Small intestine (tissue), 7 donors: ENCODE results near the gene FGF2. TPM values are rescaled to one million over a fixed set of nuclear protein-coding genes. Genes with fewer than 3 reads are reported as not detected.

Experiments
- DNase-seq, 2 donors: peaks; one replicate each; pipeline versions ENCODE4 v3.0.0 to v3.0.0-alpha.2; 2013
- FAIRE-seq: peaks from 2 replicates; lab custom pipeline; 2012; peaks lifted over from hg19 to GRCh38; lab: Jason Lieb, UNC
- H3K27ac ChIP-seq, 3 donors: one replicate each; pipeline ENCODE4 v1.5.1; 2013; ENCODE audit warnings: low read length in 2 of 3, mild to moderate bottlenecking in 2 of 3, control low read depth in 1 of 3, inconsistent platforms in 1 of 3, low read depth in 1 of 3, moderate library complexity in 1 of 3
- H3K27me3 ChIP-seq, 3 donors: one replicate each; pipeline ENCODE4 v1.6.1; 2013; ENCODE audit warnings: low read length in 3 of 3, inconsistent platforms in 1 of 3; ENCODE audit not compliant: control insufficient read depth in 3 of 3, insufficient read depth in 3 of 3
- H3K36me3 ChIP-seq, 3 donors: one replicate each; pipeline ENCODE4 v1.6.1; 2013; ENCODE audit warnings: low read length in 3 of 3, inconsistent platforms in 1 of 3, low read depth in 1 of 3, mild to moderate bottlenecking in 1 of 3, moderate library complexity in 1 of 3; ENCODE audit not compliant: control insufficient read depth in 3 of 3, insufficient read depth in 2 of 3
- H3K4me1 ChIP-seq, 3 donors: one replicate each; pipeline ENCODE4 v1.6.1; 2013; ENCODE audit warnings: low read length in 2 of 3, inconsistent platforms in 1 of 3, low read depth in 1 of 3, mild to moderate bottlenecking in 1 of 3, moderate library complexity in 1 of 3; ENCODE audit not compliant: control insufficient read depth in 3 of 3, insufficient read depth in 2 of 3
- H3K4me3 ChIP-seq, 3 donors: one replicate each; pipeline ENCODE4 v1.5.1; 2013; ENCODE audit warnings: low read length in 3 of 3, control low read depth in 1 of 3, inconsistent platforms in 1 of 3, low read depth in 1 of 3, mild to moderate bottlenecking in 1 of 3, moderate library complexity in 1 of 3
- H3K9me3 ChIP-seq, 2 donors: one replicate each; pipeline ENCODE4 v1.6.1; 2013; ENCODE audit warnings: low read depth in 1 of 2, low read length in 1 of 2; ENCODE audit not compliant: control insufficient read depth in 2 of 2, insufficient read depth in 1 of 2
- WGBS, 3 donors: extraction: QIAGEN DNeasy Blood & Tissue Kit; methylation state at CpG; one replicate each; pipeline ENCODE4 v1.1.7; 2013; 5-methylcytosine and 5-hydroxymethylcytosine counted together
- polyA plus RNA-seq, 4 donors: library from polyadenylated mRNA; stranded (reverse) in 3 of 4; unstranded in 1 of 4; fragments of 200-250 nt in 3 of 4; fragments of 120-200 nt in 1 of 4; gene quantifications; one replicate each; pipeline versions ENCODE4 v1.2.1 to v1.2.3, GENCODE V29; 2013
- donor health status: healthy with polysubstance abuse.
- donor health status: control.
- donor health status: control.
- donor health status: Bipolar disorder and iron deficiency.
- donor health status: healthy.

The FGF2 gene
- polyA plus RNA-seq, 4 donors: 0.22 to 2.6 (median 1.0) TPM

DNA sequence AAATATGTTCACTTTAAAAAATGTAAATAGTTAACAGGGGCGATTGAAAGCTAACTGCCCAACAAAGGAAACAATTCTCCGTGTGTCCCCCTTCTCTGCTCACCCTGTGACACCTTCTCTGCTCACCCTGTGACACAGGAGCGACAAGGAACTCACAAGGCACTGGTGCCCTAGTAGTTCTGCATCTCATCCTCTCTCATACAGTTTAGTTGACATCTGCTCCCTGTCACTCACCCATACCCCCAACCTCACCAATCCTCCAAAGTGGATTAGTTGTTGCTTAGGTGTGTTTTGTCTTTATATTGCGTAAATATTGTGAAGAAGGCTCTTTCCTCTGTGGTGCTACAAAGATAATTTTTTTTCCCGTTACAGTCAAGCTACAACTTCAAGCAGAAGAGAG is 49.3 kb downstream of the FGF2 start:
- no peak for FAIRE-seq
- WGBS, 3 donors: 74 to 83% (median 80%) methylated on average over 5 of the region's 5 CpGs
- H3K27ac ChIP-seq: no peak overlapping the region

DNA sequence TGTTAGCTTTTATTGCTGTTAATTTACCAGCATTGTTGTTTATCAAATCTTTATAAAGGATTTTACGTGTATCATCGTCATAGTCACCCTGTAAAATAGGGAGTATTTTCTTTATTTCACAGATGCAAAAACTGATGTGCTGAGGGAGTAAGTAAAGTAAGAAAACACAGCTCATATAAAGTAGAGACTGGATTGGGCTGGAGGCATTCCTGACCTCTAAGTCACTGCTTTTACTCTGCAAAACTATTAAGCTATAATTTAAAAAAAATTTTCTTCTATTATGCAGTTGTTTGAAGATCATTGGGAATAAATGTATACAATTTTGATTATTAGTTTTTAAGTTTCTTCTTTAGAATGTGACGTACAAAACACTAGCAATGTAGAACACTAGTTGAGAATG is 49.8 kb downstream of the FGF2 start:
- Histone ChIP-seq H3K4me3 (no peak overlapping the region), H3K9me3 (peaks cover 0 to 14% of the 10 kb centered on the region in 2 donors), H3K27me3 (no peaks in the 10 kb centered on the region), H3K27ac (no peak overlapping the region), H3K36me3 (no peaks in the 10 kb centered on the region), H3K4me1 (no peaks in the 10 kb centered on the region)
- WGBS, 3 donors: 64 to 82% (median 76%) methylated on average over 3 of the region's 3 CpGs
- DNase-seq (no peak), FAIRE-seq (no peak)

More for the DNA sequence above, 49.3 kb downstream of the FGF2 start:
- no peaks in the 10 kb centered on the region for H3K36me3 ChIP-seq
- H3K4me1 ChIP-seq: no peaks in the 10 kb centered on the region
- no peak overlapping the region for H3K4me3 ChIP-seq
- H3K9me3 ChIP-seq: peaks cover 0 to 12% of the 10 kb centered on the region in 2 donors
- no peaks in the 10 kb centered on the region for H3K27me3 ChIP-seq
- no peak for DNase-seq

DNA sequence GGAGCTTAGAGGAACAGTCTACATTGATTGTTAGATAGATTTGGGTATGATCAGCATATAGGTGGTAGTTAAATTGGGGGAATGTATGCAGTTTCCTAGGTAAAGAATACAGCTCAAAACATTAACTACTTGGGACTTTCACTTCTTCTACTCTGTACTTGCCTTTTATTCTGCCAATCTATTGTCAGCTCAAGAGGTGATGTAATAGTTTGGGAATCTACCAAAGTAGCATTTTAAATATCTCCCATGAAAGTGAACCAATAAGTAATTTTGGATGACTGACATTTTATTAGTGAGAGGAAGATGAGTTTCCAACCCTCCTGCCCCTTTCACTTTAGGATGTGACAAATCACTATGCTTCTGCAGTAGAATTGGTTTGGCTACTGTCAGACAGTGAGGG is 52.4 kb downstream of the FGF2 start:
- DNase-seq (no peak), FAIRE-seq (no peak)
- no peaks in the 10 kb centered on the region for H3K36me3 ChIP-seq
- no peaks in the 10 kb centered on the region for H3K27me3 ChIP-seq
- H3K4me1 ChIP-seq: no peaks in the 10 kb centered on the region
- no peak overlapping the region for H3K27ac ChIP-seq
- no peak overlapping the region for H3K4me3 ChIP-seq
- H3K9me3 ChIP-seq: peaks cover 0 to 13% of the 10 kb centered on the region in 2 donors

DNA sequence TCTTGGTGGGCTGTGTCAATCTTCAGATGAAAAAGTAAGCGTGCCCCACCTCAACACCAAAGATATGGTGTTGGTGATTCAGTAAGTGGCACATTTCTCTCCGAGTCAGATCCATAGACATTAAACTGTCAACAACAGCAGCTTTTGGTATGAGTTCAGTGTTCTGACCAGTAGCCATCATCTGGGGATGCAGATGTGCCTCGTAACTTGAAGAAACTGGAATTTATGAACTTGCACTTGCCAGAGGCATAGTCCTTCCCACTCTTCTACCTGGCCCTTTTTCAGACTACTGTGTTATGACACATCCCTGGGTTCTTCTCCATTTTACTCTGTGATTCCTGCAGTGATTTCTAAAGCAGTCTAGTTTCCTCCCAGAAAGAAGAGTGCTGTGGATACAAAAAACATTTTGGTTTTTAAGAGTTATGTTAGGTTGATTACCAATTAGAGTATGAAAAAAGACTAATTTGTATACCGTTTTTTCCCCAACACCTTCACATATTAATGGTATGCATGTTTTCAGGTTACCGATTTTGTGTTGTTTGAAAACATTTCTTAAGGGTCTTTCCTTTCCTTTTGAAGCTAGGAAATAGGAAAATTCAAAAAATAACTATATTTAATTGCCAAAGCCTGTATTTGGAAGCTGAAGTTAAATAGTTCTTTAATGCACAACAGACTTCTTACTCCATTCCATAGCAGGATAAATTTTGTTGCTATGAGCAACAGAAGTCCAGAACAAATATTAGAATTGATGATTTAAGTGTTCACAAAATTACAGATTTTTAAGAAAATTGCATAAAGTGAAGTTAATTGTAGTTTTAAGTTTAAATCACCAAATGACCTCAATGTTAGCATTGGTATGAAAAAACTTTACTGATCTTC is 56.5 kb downstream of the FGF2 start:
- no peak overlapping the region for H3K27ac ChIP-seq
- no peak for FAIRE-seq
- WGBS, 3 donors: 89 to 91% (median 89%) methylated on average over 5 of the region's 5 CpGs

DNA sequence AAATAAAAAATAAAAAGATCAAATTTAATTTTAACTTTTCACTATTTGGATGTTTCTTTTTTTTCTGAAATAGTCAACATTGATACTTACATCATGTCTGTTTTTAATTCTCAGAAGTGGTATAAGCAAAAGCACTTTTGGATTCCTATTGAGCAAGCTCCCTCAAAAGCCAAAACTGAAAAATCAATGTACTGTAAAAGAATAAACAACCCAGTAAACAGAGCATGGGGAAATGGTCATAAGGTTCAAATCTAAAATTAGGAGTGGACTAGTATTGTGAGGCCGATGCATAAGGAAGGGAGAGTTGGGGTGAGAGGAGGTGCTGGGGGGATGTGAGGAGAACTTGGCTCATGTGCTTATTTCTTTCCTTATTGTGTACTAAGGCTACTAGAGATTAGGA is 57.9 kb downstream of the FGF2 start:
- DNase-seq: no peak
- WGBS, 3 donors: 61 to 92% (median 63%) methylated on average over 1 of the region's 1 CpG
- FAIRE-seq: no peak
- Histone ChIP-seq H3K27ac (no peak overlapping the region), H3K36me3 (no peaks in the 10 kb centered on the region), H3K4me1 (no peaks in the 10 kb centered on the region), H3K9me3 (peaks cover 0 to 13% of the 10 kb centered on the region in 2 donors), H3K27me3 (no peaks in the 10 kb centered on the region), H3K4me3 (no peak overlapping the region)

More for the DNA sequence above, 56.5 kb downstream of the FGF2 start:
- H3K9me3 ChIP-seq: peaks cover 0 to 13% of the 10 kb centered on the region in 2 donors
- no peaks in the 10 kb centered on the region for H3K27me3 ChIP-seq
- no peaks in the 10 kb centered on the region for H3K4me1 ChIP-seq
- no peak overlapping the region for H3K4me3 ChIP-seq
- no peak for DNase-seq
- H3K36me3 ChIP-seq: no peaks in the 10 kb centered on the region

DNA sequence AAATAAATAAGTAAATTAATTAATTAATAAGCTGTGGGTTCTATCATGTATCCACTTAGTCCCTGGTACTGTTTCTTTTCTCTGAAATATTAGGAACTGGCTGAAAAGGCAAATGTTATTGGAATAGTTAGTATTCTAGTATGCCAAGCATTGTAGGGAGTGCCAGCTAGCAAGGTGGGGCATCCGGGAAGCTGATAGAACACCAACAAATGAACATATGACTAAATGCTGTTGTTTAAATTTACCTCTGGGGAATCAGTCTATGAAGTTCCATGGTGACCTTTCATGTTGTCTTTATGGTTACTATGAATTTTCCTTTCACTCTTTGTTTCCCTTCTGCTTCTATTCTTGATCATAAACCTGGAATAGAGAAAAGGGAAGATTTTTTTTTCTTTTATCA is 63.1 kb downstream of the FGF2 start:
- Histone ChIP-seq H3K27me3 (no peaks in the 10 kb centered on the region), H3K4me3 (no peak overlapping the region), H3K36me3 (peaks cover 0 to 3% (median 0%) of the 10 kb centered on the region in 3 donors), H3K27ac (no peak overlapping the region), H3K4me1 (no peaks in the 10 kb centered on the region), H3K9me3 (no peaks in the 10 kb centered on the region)
- no peak for DNase-seq
- 61 to 81% (median 79%) methylated on average over 1 of the region's 1 CpG for WGBS, 3 donors
- FAIRE-seq: no peak

DNA sequence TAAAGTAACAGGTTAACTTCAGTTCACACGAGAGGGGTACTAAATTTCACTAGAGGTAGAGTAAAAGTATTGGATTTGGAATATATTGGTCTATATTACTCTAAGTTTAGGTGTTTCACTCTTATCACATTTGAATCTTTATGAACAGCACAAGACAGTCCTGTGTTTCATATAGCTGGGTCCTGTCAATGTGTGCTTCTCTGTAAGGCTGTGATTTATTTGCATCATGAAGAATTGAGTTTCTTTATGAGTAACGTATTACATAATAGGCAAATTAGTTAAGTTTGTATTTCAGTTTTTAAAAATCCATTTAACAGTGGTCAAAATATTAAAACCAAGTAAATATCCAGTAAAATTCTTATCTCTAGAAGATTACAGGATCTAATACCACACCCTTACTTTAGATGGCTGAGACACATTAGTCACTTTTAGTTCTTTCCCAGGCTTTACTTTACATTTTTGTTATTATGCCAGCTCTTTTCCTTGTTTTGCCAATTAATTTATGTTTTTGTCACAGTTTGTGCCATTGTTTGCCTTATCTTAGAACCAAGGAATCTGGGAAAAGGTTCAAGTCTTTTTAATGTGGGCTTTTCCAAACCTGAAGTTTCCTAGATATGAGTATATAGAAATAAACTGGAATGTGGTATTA is 63.6 kb downstream of the FGF2 start:
- DNase-seq: no peak
- Histone ChIP-seq H3K4me3 (no peak overlapping the region), H3K27me3 (no peaks in the 10 kb centered on the region), H3K36me3 (peaks cover 0 to 3% (median 0%) of the 10 kb centered on the region in 3 donors), H3K4me1 (no peaks in the 10 kb centered on the region), H3K9me3 (no peaks in the 10 kb centered on the region), H3K27ac (no peak overlapping the region)
- WGBS, 3 donors: 80 to 84% (median 82%) methylated on average over 2 of the region's 2 CpGs
- no peak for FAIRE-seq

DNA sequence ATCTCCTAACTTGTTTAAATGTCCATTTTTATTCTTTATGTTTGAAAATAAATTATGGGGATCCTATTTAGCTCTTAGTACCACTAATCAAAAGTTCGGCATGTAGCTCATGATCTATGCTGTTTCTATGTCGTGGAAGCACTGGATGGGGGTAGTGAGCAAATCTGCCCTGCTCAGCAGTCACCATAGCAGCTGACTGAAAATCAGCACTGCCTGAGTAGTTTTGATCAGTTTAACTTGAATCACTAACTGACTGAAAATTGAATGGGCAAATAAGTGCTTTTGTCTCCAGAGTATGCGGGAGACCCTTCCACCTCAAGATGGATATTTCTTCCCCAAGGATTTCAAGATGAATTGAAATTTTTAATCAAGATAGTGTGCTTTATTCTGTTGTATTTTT is 68.2 kb downstream of the FGF2 start:
- 92 to 97% (median 96%) methylated on average over 3 of the region's 3 CpGs for WGBS, 3 donors
- DNase-seq (no peak), FAIRE-seq (no peak)
- Histone ChIP-seq H3K4me1 (no peaks in the 10 kb centered on the region), H3K27ac (no peak overlapping the region), H3K9me3 (no peaks in the 10 kb centered on the region), H3K27me3 (no peaks in the 10 kb centered on the region), H3K4me3 (no peak overlapping the region), H3K36me3 (peaks cover 0 to 3% (median 0%) of the 10 kb centered on the region in 3 donors)
